Activated gamma-delta T cell treated with Interleukin-2 at 50 U/mL for 16 hours (primary cell): ENCODE data around the gene PKD2.
"Not testable (repeated sequence)": the region's sequence is repeated elsewhere in the genome, so short reads cannot be mapped to it uniquely, and the experiment has no call there.

Experiments
- DNase-seq: peaks from one replicate; pipeline ENCODE4 v3.0.0-alpha.2; 2020

The PKD2 gene

DNA sequence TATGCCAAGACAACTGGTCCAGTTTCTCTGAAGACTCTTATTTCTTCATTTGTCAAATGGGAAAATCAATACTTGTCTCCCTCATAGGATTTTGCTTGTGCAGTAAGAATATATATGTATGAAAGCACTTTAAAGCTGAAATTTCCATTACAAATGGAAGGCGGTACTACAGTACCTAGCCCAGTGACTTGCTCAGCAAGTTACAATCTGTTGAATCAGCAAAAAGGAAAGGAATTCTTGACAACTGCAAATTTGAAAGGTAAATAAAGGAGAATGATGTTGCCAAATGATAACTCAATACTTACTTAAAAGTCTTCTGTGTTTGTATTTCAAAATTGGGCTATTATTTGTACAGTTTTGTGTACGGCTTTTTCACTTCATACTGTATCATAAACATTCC lies 71.1 kb downstream of the PKD2 start:
- DNase-seq, result no peak

DNA sequence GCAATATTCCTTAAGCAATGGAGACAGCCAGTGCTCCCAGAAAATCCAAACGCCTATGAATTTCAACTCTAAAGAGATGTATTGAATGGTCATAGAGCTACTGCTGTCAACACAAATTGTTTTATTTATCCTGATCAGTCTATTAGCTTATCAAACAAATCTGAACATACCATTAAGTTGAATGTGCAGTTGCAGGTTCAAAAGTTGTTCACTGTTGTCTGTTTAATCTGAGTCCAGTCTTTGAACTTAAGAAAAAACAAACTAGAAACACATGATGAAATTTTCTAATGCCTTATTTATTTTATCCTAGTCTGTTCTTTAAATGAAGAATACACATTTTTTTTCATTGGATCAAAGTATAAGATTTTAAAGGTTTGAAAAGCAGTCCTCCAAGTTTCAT lies 73.2 kb downstream of the PKD2 start:
- no peak for DNase-seq

DNA sequence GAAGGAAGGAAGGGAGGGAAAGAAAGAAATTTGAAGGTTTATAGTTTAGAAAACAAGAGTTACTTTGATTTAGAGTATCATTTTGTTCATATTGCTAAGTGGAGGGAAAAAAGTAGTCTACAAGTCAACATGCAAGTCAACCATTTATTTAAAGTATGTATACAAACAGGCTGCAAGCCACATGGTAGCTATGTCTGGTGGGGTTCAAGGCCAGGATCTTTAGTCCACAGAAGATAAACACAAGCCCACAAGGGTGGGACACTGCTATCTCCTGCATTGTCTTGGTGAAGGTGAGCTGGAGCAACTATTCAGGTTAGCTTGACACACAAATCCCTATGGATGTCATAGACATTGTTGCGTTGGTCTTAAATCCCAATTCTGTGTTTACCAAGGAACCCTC lies 79.6 kb downstream of the PKD2 start:
- no peak for DNase-seq

DNA sequence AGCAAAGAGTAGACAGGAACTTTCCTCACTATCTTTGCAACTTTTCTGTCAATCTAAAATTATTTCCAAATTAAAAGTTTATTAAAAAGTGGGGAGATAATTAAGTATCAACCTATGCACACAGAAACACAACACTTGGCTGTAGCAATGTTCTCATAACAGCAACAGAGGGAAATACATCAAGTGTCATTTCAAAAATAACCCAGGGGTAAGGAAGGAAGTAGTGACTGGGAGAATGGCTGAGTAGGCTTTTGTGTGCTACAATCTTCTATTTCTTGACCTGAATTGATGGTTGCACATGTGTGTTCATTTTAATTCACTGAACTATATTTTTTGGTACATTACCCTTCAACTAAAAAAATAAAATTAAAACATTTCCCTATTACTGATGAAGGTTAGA lies 83.5 kb downstream of the PKD2 start:
- no peak for DNase-seq

DNA sequence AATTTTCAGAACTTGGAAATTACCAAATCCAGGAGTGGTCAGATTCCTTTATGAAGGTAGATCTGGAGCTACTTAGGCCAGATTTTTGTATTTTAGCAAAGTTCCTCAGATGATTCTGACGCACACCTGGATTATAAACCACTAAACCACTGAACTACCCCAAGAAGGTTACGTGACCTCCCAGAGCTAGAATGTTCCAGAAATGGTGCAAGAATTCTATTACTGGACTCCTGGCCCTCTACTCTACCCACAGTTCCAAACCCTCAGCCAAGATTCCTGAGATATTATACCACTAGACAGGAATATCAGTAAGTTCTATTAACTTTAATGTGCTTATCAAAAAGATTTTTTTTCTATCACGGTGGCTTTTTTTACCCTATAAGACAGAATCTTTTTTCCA lies 83.9 kb downstream of the PKD2 start:
- no peak for DNase-seq

DNA sequence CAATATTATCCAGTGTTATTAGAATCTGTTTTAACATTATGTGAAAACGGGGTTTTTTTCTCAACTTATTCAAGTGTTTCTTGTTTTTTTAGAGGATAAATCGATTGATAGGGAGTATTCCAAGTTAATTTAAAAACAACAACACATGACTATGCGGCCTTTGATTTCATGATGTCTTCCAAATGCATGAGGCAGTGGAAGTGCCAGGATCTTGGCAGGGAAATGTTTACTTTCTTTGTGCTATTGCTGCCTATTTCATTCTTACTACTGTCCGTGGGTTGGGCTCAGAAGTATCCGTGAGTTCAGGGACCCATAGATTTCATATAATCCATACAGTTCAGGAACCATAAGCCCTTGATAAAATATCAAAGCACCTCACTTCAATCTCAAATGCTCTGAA lies 86.4 kb downstream of the PKD2 start:
- no peak for DNase-seq

DNA sequence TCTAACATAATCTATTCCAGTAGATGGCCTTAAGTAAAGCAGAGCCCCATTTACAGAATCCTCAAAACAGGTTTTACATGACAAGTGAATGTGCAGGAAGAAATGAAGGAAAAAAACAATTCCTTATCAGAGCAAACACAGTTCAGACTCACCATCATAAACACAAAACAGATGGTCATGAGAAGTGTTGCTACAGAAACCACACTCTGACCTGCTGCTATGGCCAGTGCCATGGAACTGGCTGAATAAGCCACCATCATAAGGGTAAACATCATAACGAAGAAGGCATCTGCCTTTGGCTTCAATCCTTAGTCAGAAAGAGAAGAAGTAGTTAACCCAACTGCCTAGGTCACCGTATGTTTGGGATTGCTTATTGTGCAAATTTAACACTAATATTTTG lies 89.9 kb downstream of the PKD2 start:
- DNase-seq, result no peak

DNA sequence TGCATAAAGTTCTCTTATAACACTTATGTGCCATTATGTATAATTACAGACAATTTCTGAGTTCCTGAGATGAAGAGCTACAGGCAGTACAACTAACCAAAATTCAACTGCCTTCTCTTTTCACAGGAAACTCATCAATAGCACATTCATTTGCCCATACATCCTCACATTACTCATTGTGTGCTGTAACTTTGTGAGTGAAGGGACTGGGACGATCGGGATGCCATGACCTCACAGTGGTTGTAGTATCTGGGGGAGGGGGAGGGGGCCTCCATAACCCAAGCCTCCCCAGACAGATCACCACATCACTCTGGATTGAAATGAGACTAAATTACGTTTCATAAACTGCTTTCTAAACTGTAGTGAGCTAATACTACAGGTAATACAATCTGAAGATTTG lies 90.3 kb downstream of the PKD2 start:
- DNase-seq, result no peak

DNA sequence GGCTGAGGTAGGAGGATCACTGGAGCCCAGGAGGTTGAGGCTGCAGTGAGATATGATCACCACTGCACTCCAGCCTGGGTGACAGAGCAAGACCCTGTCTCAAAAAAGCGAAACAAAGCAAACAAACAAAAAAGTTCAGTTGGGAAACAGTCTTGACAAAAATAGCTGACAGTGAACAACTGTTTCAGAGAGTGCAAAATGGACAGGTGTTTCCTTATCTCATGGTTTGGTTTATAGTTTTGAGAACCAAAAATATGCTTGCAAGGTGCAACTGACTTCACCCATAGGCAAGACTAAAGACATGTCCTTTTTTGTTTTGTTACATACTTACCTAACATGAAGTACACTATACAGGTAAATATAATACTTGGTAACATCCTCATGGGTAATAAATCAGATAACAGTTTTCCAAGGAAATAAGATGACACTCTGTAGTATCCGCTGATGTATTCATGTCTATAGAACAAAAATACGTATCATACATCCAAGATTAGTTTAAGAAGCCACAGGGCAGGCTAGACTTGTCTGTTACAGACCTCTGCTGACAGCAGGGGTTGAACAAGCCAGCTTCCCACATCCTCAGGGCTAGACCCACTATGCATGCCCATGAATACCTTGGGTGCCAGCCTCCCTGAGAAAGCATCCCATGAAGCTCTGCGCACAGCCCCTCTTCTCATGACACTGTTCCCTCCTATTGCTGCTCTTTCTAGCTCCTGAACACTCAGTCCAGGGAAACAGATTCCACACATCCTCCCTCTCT lies 91.7 kb downstream of the PKD2 start:
- no peak for DNase-seq

DNA sequence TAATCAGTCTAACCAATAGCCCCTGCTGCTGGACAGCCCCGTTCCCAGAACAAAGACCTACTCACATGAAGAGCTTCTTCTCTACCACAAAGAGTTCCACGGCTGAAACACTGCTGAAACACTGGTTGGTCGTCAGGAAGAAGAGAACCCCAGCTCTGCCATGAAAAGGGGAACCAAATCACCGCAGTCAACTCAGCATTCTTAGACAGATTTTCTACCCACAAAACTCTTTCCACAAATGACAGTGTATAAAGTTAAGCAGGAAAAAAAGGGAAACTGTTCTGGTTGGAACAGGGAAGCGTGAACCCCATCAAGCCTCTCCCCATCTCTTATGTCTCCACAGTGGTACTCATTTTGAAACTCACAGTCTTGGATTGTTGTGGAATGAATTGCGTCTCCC lies 93.7 kb downstream of the PKD2 start:
- no peak for DNase-seq

DNA sequence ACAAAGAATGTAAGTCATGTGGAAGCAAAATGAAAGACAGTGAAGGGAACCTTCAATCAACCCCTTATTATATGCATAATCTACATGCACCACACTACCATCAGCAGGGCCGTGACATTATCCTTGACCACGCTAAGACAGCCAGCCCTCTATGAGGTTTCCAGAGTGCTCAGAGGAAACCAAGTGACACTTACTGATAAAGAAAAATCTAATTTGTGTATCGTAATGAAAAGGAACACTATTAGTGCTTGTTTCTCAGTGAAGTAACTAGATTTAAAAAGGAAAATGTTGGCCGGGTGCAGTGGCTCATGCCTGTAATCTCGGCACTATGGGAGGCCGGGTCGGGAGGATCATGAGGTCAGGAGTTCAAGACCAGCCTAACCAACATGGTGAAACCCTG lies 94.6 kb downstream of the PKD2 start:
- no peak for DNase-seq

DNA sequence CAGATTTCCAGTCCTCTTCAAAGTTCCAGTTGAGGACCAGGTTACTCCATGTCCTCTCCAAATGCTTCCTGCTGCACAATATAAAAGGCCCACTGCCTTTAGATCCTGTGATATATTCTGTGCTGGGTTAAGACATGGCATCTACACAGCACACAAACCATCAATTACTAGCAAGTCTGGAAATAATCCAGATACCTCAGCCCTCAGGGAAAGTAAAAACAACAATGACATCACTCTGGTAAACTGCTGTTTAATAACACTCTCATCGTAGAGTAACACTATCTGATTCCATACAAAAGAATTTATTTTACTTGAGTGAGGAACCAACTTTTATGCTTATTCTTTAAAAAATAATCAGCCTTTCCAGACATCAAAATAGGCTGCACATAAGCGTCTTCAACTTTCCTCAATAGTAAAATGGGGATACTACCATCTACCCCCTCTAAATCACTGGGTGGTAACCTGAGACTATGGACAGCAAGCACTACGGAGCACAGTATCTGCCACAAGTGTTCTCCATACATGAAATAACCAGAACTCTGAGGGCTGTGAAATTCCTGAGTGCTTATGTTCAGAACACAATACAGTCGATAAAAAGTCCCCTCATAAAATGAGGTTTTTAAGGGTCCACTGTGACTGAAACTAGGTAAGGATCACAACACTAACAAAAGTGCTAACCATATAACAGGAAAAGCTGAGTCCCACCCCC lies 97.6 kb downstream of the PKD2 start:
- no peak for DNase-seq

DNA sequence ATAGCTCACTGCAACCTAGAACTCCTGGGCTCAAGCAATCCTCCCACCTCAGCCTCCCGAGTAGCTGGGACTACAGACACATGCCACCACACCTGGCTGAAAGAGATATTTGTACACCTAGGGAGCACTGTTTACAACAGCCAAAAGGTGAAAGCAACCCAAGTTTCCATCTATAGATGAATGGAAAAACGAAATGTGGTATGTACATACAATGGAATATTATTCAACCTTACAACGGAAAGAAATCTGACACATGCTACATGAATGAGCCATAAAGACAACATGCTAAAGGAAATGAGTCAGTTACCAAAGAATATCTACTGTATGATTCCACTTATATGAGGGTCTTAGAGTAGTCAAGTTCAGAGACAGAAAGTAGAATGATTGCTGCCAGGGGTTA lies 98.8 kb downstream of the PKD2 start:
- no peak for DNase-seq

DNA sequence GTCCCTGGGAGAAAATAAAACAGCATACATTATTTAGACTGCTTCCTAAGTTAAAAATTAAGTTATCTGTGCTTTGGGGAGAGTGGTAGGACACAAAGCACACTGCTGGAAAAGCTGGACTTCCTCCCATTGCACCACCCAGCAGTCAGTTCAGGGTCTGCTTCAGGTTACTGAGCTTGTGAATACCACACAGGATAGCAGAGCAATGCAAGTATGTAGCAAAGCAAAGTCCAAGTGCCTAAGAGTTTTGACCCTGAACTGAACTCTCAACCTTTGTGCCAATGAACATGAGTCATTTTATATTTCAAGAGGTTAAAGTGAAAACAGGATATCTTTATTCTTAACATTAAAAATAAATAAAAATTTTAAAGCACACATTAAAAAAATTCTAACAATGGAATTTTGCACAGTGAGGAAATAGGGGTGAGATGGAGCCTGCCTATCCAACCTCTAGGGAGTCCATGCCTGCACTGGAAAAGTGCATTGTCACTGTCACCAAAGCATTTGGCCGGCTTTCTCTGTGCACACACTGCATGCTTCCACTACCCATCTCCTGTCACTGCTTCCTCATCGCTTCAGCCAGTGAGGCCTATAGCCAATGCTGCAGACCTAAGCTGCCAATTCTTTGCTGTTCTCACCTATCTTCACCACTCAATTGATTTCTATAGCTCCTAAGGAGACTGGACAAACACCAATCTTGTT lies 100.1 kb downstream of the PKD2 start:
- DNase-seq, result no peak

DNA sequence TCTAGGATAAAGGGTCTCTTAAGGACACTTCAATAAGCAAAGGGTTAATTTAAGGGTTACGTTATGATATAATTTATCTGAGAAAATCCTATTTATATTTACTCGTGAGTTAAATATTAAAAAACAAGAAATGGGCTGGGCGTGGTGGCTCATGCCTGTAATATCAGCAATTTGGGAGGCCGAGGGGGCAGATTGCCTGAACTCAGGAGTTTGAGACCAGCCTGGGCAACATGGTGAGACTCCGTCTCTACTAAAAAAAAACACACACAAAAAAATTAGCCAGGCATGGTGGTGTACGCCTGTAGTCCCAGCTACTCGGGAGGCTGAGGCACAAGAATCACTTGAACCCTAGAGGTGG lies 100.7 kb downstream of the PKD2 start:
- not testable (repeated sequence) for DNase-seq

DNA sequence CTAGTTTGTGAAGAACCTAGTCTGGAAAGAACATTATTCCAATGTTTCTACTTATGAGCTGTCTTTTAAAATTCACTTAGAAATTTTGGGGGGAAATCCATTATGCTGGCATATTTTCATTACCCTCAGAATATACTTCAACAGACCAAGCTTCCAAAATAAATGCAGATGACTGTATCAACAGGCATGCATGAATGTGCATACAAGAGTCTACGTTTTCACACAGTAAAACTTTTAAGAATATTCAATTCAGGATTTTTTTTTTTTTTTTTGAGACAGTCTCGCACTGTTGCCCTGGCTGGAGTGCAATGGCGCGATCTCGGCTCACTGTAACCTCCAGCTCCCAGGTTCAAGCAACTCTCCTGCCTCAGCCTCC lies 101.3 kb downstream of the PKD2 start:
- no peak for DNase-seq

DNA sequence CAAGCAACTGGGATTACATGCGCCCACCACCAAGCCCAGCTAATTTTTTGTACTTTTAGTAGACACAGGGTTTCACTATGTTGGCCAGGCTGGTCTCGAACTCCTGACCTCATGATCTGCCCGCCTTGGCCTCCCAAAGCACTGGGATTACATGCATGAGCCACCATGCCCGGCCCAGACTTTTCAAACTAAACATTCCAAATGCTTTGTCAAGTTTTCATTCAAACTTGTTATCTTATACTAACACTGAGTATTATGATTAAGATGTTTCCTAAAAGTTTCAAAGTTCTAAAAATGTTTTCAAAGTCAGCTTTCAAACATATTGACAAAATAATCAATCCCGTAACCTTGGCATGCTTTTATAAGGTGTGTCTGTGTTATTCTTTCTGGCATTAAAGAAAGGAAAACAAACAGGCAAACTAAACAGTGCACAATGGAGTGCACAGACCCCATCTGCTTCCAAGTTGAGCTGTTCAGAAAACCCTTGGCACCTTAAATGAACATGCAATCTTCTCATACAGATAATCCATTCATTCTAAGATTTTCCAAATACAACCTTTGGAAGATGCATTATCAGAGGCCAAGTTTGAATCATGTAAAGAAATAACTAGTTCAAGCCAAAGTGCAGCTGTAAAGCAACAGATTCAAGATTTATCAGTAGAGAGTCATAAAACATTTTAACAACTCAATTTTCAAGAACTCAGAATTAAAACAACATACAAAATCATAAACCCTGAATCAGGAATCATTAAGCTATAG lies 101.9 kb downstream of the PKD2 start:
- DNase-seq, result no peak

DNA sequence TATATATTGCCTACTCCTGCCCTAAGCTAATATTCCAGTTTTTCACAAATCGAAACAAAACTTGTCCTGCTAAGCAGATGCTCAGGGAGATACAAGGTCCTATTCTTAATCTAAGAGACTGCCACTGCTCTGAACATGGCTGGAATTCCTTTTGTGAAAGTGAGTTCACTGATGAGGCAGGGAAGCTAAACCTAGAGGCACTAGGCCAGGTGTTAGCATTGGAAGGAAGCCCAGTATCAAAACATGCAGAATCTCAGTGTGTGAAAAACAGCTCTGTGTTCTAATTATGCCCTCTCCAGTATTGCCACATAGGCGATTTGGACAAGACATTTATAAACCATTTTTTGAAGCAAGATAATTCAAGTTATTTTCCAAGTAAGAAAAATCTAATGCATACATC lies 103.4 kb downstream of the PKD2 start:
- no peak for DNase-seq

DNA sequence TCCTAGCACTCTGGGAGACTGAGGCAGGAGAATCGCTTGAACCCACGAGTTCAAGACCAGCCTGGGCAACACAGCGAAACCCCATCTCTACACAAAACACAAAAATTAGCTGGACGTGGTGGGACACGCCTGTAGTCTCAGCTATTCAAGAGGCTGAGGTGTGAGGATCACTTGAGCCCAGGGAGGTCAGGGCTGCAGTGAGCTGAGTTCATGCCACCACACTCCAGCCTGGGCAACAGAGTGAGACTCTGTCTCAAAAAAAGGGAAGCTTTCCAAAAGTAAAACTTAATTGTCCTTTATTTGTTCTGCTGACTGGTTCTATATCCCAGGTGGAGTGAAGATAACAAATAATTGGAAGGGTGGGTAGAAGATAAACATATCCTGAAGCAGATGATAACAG lies 105.4 kb downstream of the PKD2 start:
- DNase-seq, result no peak

DNA sequence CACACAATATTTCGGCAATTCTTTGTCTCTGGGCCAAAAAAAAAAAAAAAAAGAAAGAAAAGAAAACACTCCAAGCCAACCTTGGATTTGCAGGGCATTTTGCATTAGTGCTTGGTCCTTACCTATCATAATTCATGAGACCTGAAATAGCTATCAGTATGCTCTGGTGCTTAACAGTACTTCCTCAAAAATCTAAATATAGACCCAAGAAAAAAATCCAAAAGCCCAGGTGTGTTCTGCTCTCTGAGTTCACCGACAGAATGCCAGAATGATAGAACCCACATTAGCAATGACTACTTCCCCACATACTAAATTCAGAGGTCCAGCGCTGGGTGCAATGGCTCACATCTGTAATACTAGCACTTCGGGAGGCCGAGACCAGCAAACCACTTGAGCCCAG lies 108.2 kb downstream of the PKD2 start:
- DNase-seq, result no peak

DNA sequence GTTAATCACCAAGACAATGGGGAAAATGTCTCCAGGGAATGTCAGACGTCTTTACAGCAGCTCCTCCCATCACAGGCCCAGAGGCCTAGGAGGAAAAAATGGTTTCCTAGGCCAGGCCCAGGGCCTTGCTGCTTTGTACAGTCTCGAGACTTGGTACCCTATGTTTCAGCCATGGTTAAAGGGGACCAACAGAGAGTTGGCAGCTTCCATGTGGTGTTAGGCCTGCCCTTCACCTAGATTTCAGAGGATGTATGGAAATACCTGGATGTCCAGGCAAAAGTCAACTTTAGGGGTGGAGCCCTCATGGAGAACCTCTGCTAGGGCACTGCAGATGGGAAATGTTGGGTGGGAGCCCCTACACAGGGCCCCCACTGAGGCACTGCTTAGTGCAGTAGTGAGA lies 112.5 kb downstream of the PKD2 start:
- DNase-seq, result no peak

DNA sequence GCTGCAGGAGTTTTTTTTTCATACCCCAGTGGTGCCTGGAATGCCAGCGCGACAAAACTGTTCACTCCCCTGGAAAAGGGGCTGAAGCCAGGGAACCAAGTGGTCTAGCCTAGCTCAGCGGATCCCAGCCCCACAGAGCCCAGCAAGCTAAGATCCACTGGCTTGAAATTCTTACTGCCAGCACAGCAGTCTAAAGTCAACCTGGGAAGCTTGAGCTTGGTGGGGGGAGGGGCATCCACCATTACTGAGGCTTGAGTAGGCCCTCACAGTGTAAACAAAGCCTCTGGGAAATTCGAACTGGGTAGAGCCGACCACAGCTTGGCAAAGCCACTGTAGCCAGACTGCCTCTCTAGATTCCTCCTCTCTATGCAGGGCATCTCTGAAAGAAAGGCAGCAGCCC lies 114.8 kb downstream of the PKD2 start:
- not testable (repeated sequence) for DNase-seq
